Measurements from ENCODE around the gene PPFIBP1.
"Not testable (repeated sequence)": the region's sequence is repeated elsewhere in the genome, so short reads cannot be mapped to it uniquely, and the experiment has no call there.

- TF ChIP-seq POLR2AphosphoS5 (IDR thresholded peaks at IDR 0.05): not testable (repeated sequence)
- TF ChIP-seq, protein P1, sequence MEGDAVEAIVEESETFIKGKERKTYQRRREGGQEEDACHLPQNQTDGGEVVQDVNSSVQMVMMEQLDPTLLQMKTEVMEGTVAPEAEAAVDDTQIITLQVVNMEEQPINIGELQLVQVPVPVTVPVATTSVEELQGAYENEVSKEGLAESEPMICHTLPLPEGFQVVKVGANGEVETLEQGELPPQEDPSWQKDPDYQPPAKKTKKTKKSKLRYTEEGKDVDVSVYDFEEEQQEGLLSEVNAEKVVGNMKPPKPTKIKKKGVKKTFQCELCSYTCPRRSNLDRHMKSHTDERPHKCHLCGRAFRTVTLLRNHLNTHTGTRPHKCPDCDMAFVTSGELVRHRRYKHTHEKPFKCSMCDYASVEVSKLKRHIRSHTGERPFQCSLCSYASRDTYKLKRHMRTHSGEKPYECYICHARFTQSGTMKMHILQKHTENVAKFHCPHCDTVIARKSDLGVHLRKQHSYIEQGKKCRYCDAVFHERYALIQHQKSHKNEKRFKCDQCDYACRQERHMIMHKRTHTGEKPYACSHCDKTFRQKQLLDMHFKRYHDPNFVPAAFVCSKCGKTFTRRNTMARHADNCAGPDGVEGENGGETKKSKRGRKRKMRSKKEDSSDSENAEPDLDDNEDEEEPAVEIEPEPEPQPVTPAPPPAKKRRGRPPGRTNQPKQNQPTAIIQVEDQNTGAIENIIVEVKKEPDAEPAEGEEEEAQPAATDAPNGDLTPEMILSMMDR (IDR thresholded peaks at IDR 0.05): not testable (repeated sequence)
Measured at GRCh38 chr12:27734321-27734720, 210.3 kb downstream of the PPFIBP1 start.
